Mucosa of rectum (tissue), 2 donors: ENCODE measurements around the gene AZU1.

Source experiments
- H3K27ac ChIP-seq, 2 donors: one replicate each; pipeline ENCODE4 v1.7.0; 2013; ENCODE audit warnings: inconsistent platforms in 2 of 2, low read depth in 2 of 2, low read length in 2 of 2
- H3K27me3 ChIP-seq, 2 donors: one replicate each; pipeline ENCODE4 v1.7.0; 2013; ENCODE audit warnings: low read length in 2 of 2; ENCODE audit not compliant: control insufficient read depth in 2 of 2, insufficient read depth in 2 of 2
- H3K36me3 ChIP-seq, 2 donors: one replicate each; pipeline ENCODE4 v1.7.0; 2013; ENCODE audit warnings: low read length in 2 of 2; ENCODE audit not compliant: control insufficient read depth in 2 of 2, insufficient read depth in 2 of 2
- H3K4me1 ChIP-seq, 2 donors: one replicate each; pipeline ENCODE4 v1.7.0; 2013; ENCODE audit warnings: low read length in 2 of 2, mild to moderate bottlenecking in 1 of 2; ENCODE audit not compliant: control insufficient read depth in 2 of 2, insufficient read depth in 2 of 2
- H3K4me3 ChIP-seq, 2 donors: one replicate each; pipeline ENCODE4 v1.7.0; 2013; ENCODE audit warnings: low read length in 2 of 2
- H3K9ac ChIP-seq, 2 donors: one replicate each; pipeline ENCODE4 v1.7.0; 2013; ENCODE audit warnings: low read length in 2 of 2, low read depth in 1 of 2, mild to moderate bottlenecking in 1 of 2
- H3K9me3 ChIP-seq, 2 donors: one replicate each; pipeline ENCODE4 v1.7.0; 2013; ENCODE audit warnings: low read length in 2 of 2; ENCODE audit not compliant: control insufficient read depth in 2 of 2
- donor health status: healthy.
- donor health status: Normal muscosa, but diverticular disease.

AZU1 gene

GRCh38 chr19:827710-828321 lies at the start of gene AZU1:
AZU1 (plus strand) TSS chr19:827837; CDS start chr19:827847, 10 bp downstream.
- Histone ChIP-seq H3K9me3 (no peaks in the 10 kb centered on the region), H3K9ac (no peak within 1 kb of the TSS), H3K27me3 (peaks cover 9 to 13% of the 10 kb centered on the region in 2 donors), H3K36me3 (no peaks in the 10 kb centered on the region), H3K4me3 (no peak within 1 kb of the TSS), H3K27ac (no peak within 1 kb of the TSS), H3K4me1 (peaks cover 0 to 2% of the 10 kb centered on the region in 2 donors)

GRCh38 chr19:778910-779653 lies 48.6 kb upstream of the AZU1 start:
- H3K36me3 ChIP-seq: no peaks in the 10 kb centered on the region
- no peaks in the 10 kb centered on the region for H3K9me3 ChIP-seq
- H3K27me3 ChIP-seq: peaks cover 10 to 13% of the 10 kb centered on the region in 2 donors
- no peak overlapping the region for H3K4me3 ChIP-seq
- peaks cover 0 to 3% of the 10 kb centered on the region in 2 donors for H3K4me1 ChIP-seq
- H3K27ac ChIP-seq: peak overlapping the region; percentile 11 to 38
- no peak overlapping the region for H3K9ac ChIP-seq

- Histone ChIP-seq H3K27ac (no peak overlapping the region), H3K27me3 (peaks cover 10 to 13% of the 10 kb centered on the region in 2 donors), H3K4me3 (no peak overlapping the region), H3K9me3 (no peaks in the 10 kb centered on the region), H3K36me3 (no peaks in the 10 kb centered on the region), H3K9ac (no peak overlapping the region), H3K4me1 (peaks cover 0 to 3% of the 10 kb centered on the region in 2 donors)
Measured at GRCh38 chr19:780935-781334, 46.7 kb upstream of the AZU1 start.

GRCh38 chr19:781800-782184 lies 45.8 kb upstream of the AZU1 start:
- H3K27me3 ChIP-seq: peaks cover 10 to 13% of the 10 kb centered on the region in 2 donors
- H3K9me3 ChIP-seq: no peaks in the 10 kb centered on the region
- H3K9ac ChIP-seq: no peak overlapping the region
- no peak overlapping the region for H3K4me3 ChIP-seq
- H3K36me3 ChIP-seq: no peaks in the 10 kb centered on the region
- H3K27ac ChIP-seq: no peak overlapping the region
- peaks cover 0 to 3% of the 10 kb centered on the region in 2 donors for H3K4me1 ChIP-seq

GRCh38 chr19:782185-782877 lies 45.3 kb upstream of the AZU1 start:
- Histone ChIP-seq H3K9me3 (no peaks in the 10 kb centered on the region), H3K4me3 (peak overlapping the region in 1 of 2 donors; percentile 17), H3K4me1 (peaks cover 0 to 3% of the 10 kb centered on the region in 2 donors)

GRCh38 chr19:782878-783668 lies 44.6 kb upstream of the AZU1 start:
- no peak overlapping the region for H3K27ac ChIP-seq
- no peaks in the 10 kb centered on the region for H3K36me3 ChIP-seq
- H3K9me3 ChIP-seq: no peaks in the 10 kb centered on the region
- peak overlapping the region in 1 of 2 donors; percentile 17 for H3K4me3 ChIP-seq
- peaks cover 10 to 13% of the 10 kb centered on the region in 2 donors for H3K27me3 ChIP-seq
- peaks cover 0 to 3% of the 10 kb centered on the region in 2 donors for H3K4me1 ChIP-seq
- peak overlapping the region in 1 of 2 donors; percentile 17 for H3K9ac ChIP-seq

More at GRCh38 chr19:782185-782877, 45.3 kb upstream of the AZU1 start:
- peak overlapping the region in 1 of 2 donors; percentile 31 for H3K9ac ChIP-seq
- H3K36me3 ChIP-seq: no peaks in the 10 kb centered on the region
- H3K27me3 ChIP-seq: peaks cover 10 to 13% of the 10 kb centered on the region in 2 donors
- no peak overlapping the region for H3K27ac ChIP-seq

- H3K9ac ChIP-seq: no peak overlapping the region
- H3K4me1 ChIP-seq: peaks cover 0 to 5% of the 10 kb centered on the region in 2 donors
- H3K4me3 ChIP-seq: no peak overlapping the region
- H3K27ac ChIP-seq: no peak overlapping the region
- peaks cover 4 to 13% of the 10 kb centered on the region in 2 donors for H3K27me3 ChIP-seq
- H3K36me3 ChIP-seq: no peaks in the 10 kb centered on the region
- no peaks in the 10 kb centered on the region for H3K9me3 ChIP-seq
Measured at GRCh38 chr19:784541-784940, 43.1 kb upstream of the AZU1 start.

- H3K36me3 ChIP-seq: no peaks in the 10 kb centered on the region
- no peaks in the 10 kb centered on the region for H3K9me3 ChIP-seq
- peaks cover 0 to 5% of the 10 kb centered on the region in 2 donors for H3K4me1 ChIP-seq
- H3K9ac ChIP-seq: no peak overlapping the region
- no peak overlapping the region for H3K27ac ChIP-seq
- H3K27me3 ChIP-seq: peaks cover 0 to 7% of the 10 kb centered on the region in 2 donors
- H3K4me3 ChIP-seq: no peak overlapping the region
Measured at GRCh38 chr19:787536-787935, 40.1 kb upstream of the AZU1 start.

GRCh38 chr19:788686-788982 lies 39.0 kb upstream of the AZU1 start:
- Histone ChIP-seq H3K4me3 (no peak overlapping the region), H3K36me3 (no peaks in the 10 kb centered on the region), H3K4me1 (peaks cover 0 to 2% of the 10 kb centered on the region in 2 donors), H3K27ac (no peak overlapping the region), H3K9ac (no peak overlapping the region), H3K9me3 (no peaks in the 10 kb centered on the region), H3K27me3 (no peaks in the 10 kb centered on the region)
